ENCODE results near the gene DIPK1C. TPM values are rescaled to one million over a fixed set of nuclear protein-coding genes. Genes with fewer than 3 reads are reported as not detected.

Gene DIPK1C
- total and polyA plus RNA-seq, 2 experiments from 2014 or later = 0.07 TPM; not detected in 1

DNA sequence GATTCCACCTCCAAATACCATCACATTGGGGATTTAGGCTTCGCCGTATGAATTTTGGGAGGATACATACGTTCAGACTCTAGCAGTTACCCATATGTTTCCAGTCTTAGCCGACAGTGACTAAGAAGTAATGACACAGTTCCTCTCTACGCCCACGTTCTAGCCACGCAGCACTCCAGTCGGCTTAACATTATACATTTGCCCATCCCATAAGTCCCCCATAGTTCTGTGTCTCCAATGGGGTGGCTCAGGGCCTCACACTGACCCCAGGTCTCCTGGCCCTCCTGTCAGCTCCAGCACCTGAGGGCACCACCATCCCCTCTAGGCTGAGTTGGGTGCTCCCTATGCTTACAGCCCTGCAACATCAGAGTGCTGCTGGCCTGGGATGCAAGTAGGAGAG is 20.7 kb upstream of the DIPK1C start:
- H3K4me1 ChIP-seq (ENCODE audit: insufficient read depth) = no peaks in the 10 kb centered on the region
- H3K9me3 Mint-ChIP-seq = no peaks in the 10 kb centered on the region
- ATAC-seq = no peak

More for the DNA sequence above, 20.7 kb upstream of the DIPK1C start:
- peaks cover 10% of the 10 kb centered on the region; the same call in 2 of the 3 replicates for H3K4me1 Mint-ChIP-seq
- DNase-seq (ENCODE audit: low spot score) = no peak
- TF ChIP-seq JUNB (IDR thresholded peaks at IDR 0.05; ENCODE audit: unreplicated experiment) = no peak
- TF ChIP-seq EZH2 (IDR thresholded peaks at IDR 0.05; ENCODE audit: low read depth, unreplicated experiment) = no peak
- no peak for TF ChIP-seq CTCF (conservative IDR thresholded peaks at IDR 0.05; ENCODE audit: low read depth in 2 of 2)
- TF ChIP-seq ZNF331 (CRISPR knock-in tag; IDR thresholded peaks at IDR 0.05; ENCODE audit: low read depth) = no peak
- TF ChIP-seq POLR2AphosphoS5 (IDR thresholded peaks at IDR 0.05; ENCODE audit: low read depth) = no peak
- TF ChIP-seq ZNF462 (CRISPR knock-in tag; IDR thresholded peaks at IDR 0.05) = no peak
- no peak for TF ChIP-seq ZNF114 (CRISPR knock-in tag; IDR thresholded peaks at IDR 0.05)
- TF ChIP-seq CREB1 (CRISPR knock-in tag; IDR thresholded peaks at IDR 0.05; ENCODE audit: low read depth) = no peak
- no peak for TF ChIP-seq EZH2phosphoT487 (IDR thresholded peaks at IDR 0.05; ENCODE audit: unreplicated experiment)
- TF ChIP-seq ETS1 (IDR thresholded peaks at IDR 0.05) = no peak
- TF ChIP-seq STAT1 (IDR thresholded peaks at IDR 0.05; ENCODE audit: unreplicated experiment) = no peak
- no peak overlapping the region for H3K4me3 Mint-ChIP-seq
- Histone ChIP-seq H2AFZ (no peak overlapping the region), H3K4me3 (no peak overlapping the region), H3K79me2 (replicated peaks; ENCODE audit: insufficient read depth) (no peaks in the 10 kb centered on the region), H4K20me1 (replicated peaks; ENCODE audit: insufficient read depth) (no peaks in the 10 kb centered on the region), H3F3A (replicated peaks; ENCODE audit: low read depth) (no peaks in the 10 kb centered on the region), H3K27ac (ENCODE audit: low read depth) (no peak overlapping the region), H3K4me2 (no peak overlapping the region), H3K9me2 (ENCODE audit: insufficient read depth) (no peaks in the 10 kb centered on the region), H3K36me3 (ENCODE audit: insufficient read depth) (no peaks in the 10 kb centered on the region), H3K27me3 (ENCODE audit: insufficient read depth) (no peaks in the 10 kb centered on the region)
- no peak overlapping the region; the same call in 1 of the 2 replicates for H3K27ac Mint-ChIP-seq
- H3K27me3 Mint-ChIP-seq (ENCODE audit: insufficient read depth, low read depth, poor library complexity) = peaks cover 2% of the 10 kb centered on the region
- H3K36me3 Mint-ChIP-seq (ENCODE audit: low read depth) = no peaks in the 10 kb centered on the region
